OCI-LY7 (cell line): ENCODE measurements around the gene ZNF831. TPM values are rescaled to one million over a fixed set of nuclear protein-coding genes. Genes with fewer than 3 reads are reported as not detected.

Source experiments
- BruUV-seq: library from RNA; stranded (reverse); fragments of 400-500 nt; replicated peaks from 2 replicates; lab custom pipeline; 2021; lab: Mats Ljungman, UMichigan
- CTCF ChIA-PET: fragments of 300-600 bp; sonication (Branson Sonifier 250); formaldehyde crosslinking; loops from one replicate; lab custom pipeline; 2022; ENCODE audit warnings: antibody characterized with exemption; ENCODE audit not compliant: unreplicated experiment; lab: Charles Lee
- POLR2A ChIA-PET: fragments of 300-600 bp; sonication (Branson Sonifier 250); formaldehyde crosslinking; loops from one replicate; lab custom pipeline; 2022; ENCODE audit warnings: antibody characterized with exemption; lab: Charles Lee
- DNase-seq: peaks from one replicate; pipeline ENCODE4 v3.0.0-alpha.2; 2015; ENCODE audit warnings: low spot score
- H2AFZ ChIP-seq: fragments of 200-600 bp; sonication (generic), shearing (Covaris generic); 2 replicates; pipeline ENCODE4 v1.6.1; 2014; ENCODE audit warnings: mild to moderate bottlenecking, antibody characterized with exemption, low read length, moderate library complexity
- H3K27ac ChIP-seq: fragments of 200-600 bp; sonication (generic); 2 replicates; pipeline ENCODE4 v1.5.1; 2014; ENCODE audit warnings: mixed run types, low read depth, mild to moderate bottlenecking, moderate library complexity, low read length, inconsistent platforms; ENCODE audit not compliant: poor library complexity, severe bottlenecking
- H3K36me3 ChIP-seq: fragments of 200-600 bp; sonication (generic); 2 replicates; pipeline ENCODE4 v1.6.1; 2014; ENCODE audit warnings: mild to moderate bottlenecking, antibody characterized with exemption, low read length, moderate library complexity, mixed read lengths; ENCODE audit not compliant: insufficient read depth
- H3K4me1 ChIP-seq: fragments of 200-600 bp; sonication (generic); 2 replicates; pipeline ENCODE4 v1.5.1; 2014; ENCODE audit warnings: mild to moderate bottlenecking, low read length; ENCODE audit not compliant: insufficient read depth, poor library complexity, severe bottlenecking
- H3K4me2 ChIP-seq: fragments of 200-600 bp; sonication (generic); 2 replicates; pipeline ENCODE4 v1.6.1; 2014; ENCODE audit warnings: mild to moderate bottlenecking, low read length
- H3K4me3 ChIP-seq: fragments of 200-600 bp; sonication (generic); 2 replicates; pipeline ENCODE4 v1.5.1; 2014; ENCODE audit warnings: mild to moderate bottlenecking, low read depth, low read length; ENCODE audit not compliant: poor library complexity, severe bottlenecking
- H3K79me2 ChIP-seq: fragments of 200-600 bp; sonication (generic); 2 replicates; pipeline ENCODE4 v1.6.1; 2016; ENCODE audit warnings: low read depth, mild to moderate bottlenecking, low read length, moderate library complexity, mixed read lengths; ENCODE audit not compliant: insufficient read depth
- H3K9me2 ChIP-seq: fragments of 200-600 bp; sonication (generic); 2 replicates; pipeline ENCODE4 v1.6.1; 2016; ENCODE audit warnings: mild to moderate bottlenecking, low read length, mixed read lengths; ENCODE audit not compliant: insufficient read depth
- H3K9me3 ChIP-seq: fragments of 200-600 bp; sonication (generic); 2 replicates; pipeline ENCODE4 v1.6.1; 2014; ENCODE audit warnings: mild to moderate bottlenecking, mixed run types, low read length, mixed read lengths
- H4K20me1 ChIP-seq: fragments of 200-600 bp; sonication (generic); 2 replicates; pipeline ENCODE4 v1.6.1; 2014; ENCODE audit warnings: mild to moderate bottlenecking, antibody characterized with exemption, low read length, moderate library complexity, mixed read lengths; ENCODE audit not compliant: insufficient read depth
- CTCF ChIP-seq: fragments of 200-600 bp; sonication (generic); conservative IDR thresholded peaks from 2 replicates; pipeline ENCODE4 v1.5.1; 2014; ENCODE audit warnings: mild to moderate bottlenecking, antibody characterized with exemption, low read length, moderate library complexity, mixed read lengths
- EZH2phosphoT487 ChIP-seq: fragments of 200-600 bp; sonication (generic); IDR thresholded peaks from 2 replicates; pipeline ENCODE4 v1.6.1; 2018; ENCODE audit warnings: low read depth, borderline replicate concordance, mild to moderate bottlenecking, mixed run types, antibody characterized with exemption, low read length, moderate library complexity, mixed read lengths
- intact Hi-C: fragments of 100-400 bp; cut with micrococcal nuclease; formaldehyde crosslinking; loops from one replicate; pipeline ENCODE4 v1.10.0; 2022; ENCODE audit not compliant: unreplicated experiment
- total RNA-seq, 2 experiments: library from RNA; depleted of rRNA in 1 of 2; stranded (reverse); fragments of >200 nt in 1 of 2; shearing (Covaris generic) in 1 of 2; gene quantifications; 2 replicates each; pipeline ENCODE4 v1.2.3, GENCODE V29; 2014 to 2022

Gene ZNF831
- total RNA-seq, 2 experiments from 2014 or later = 5.9 to 6.3 TPM

GRCh38 chr20:59217794-59218280 is 54.2 kb downstream of the ZNF831 start:
- H3K4me3 ChIP-seq = no peak overlapping the region
- no peaks in the 10 kb centered on the region for H4K20me1 ChIP-seq
- CTCF ChIA-PET = no interaction called here
- peaks cover 3% of the 10 kb centered on the region; the same call in 1 of the 2 replicates for H3K36me3 ChIP-seq
- H3K4me1 ChIP-seq = no peaks in the 10 kb centered on the region
- POLR2A ChIA-PET = interaction anchor here (0.5 to 0.7 kb wide), 2 partner anchors 157 to 879 kb away, joined by 4 to 10 read pairs; no protein-coding TSS in a partner anchor
- intact Hi-C loops = no loop called here
- no peaks in the 10 kb centered on the region for H3K79me2 ChIP-seq
- no peak overlapping the region for H3K4me2 ChIP-seq
- H3K9me2 ChIP-seq = no peaks in the 10 kb centered on the region
- H3K9me3 ChIP-seq = no peaks in the 10 kb centered on the region
- H3K27ac ChIP-seq = no peak overlapping the region
- H2AFZ ChIP-seq = no peak overlapping the region
- no peak for TF ChIP-seq EZH2phosphoT487
- TF ChIP-seq CTCF = no peak
- DNase-seq = no peak
- no TSS peak for BruUV-seq

- Histone ChIP-seq H3K36me3 (peaks cover 3% of the 10 kb centered on the region; the same call in 1 of the 2 replicates), H3K4me1 (no peaks in the 10 kb centered on the region), H3K4me3 (no peak overlapping the region), H4K20me1 (no peaks in the 10 kb centered on the region), H3K9me2 (no peaks in the 10 kb centered on the region), H3K9me3 (no peaks in the 10 kb centered on the region), H3K27ac (no peak overlapping the region), H3K79me2 (no peaks in the 10 kb centered on the region), H3K4me2 (no peak overlapping the region), H2AFZ (no peak overlapping the region)
- POLR2A ChIA-PET = interaction anchor here (0.5 kb wide), 1 partner anchor 245 kb away, joined by 4 read pairs; no protein-coding TSS in a partner anchor
- no peak for TF ChIP-seq CTCF
- TF ChIP-seq EZH2phosphoT487 = no peak
- BruUV-seq = no TSS peak
- intact Hi-C loops = no loop called here
- no peak for DNase-seq
- CTCF ChIA-PET = no interaction called here
These were observed 55.6 kb downstream of the ZNF831 start for GRCh38 chr20:59219211-59219610.

- intact Hi-C loops = loop anchor here (10.0 kb wide), 1 partner anchor 185 kb away; no protein-coding TSS in a partner anchor
These were observed 56.5 kb downstream of the ZNF831 start for GRCh38 chr20:59220161-59220560.

More at GRCh38 chr20:59220161-59220560, 56.5 kb downstream of the ZNF831 start:
- H3K36me3 ChIP-seq = peaks cover 3% of the 10 kb centered on the region; the same call in 1 of the 2 replicates
- no peak for DNase-seq
- CTCF ChIA-PET = no interaction called here
- POLR2A ChIA-PET = no interaction called here
- no peaks in the 10 kb centered on the region for H3K9me2 ChIP-seq
- no peak overlapping the region for H3K27ac ChIP-seq
- H3K79me2 ChIP-seq = no peaks in the 10 kb centered on the region
- H3K4me3 ChIP-seq = no peak overlapping the region
- H3K4me1 ChIP-seq = no peaks in the 10 kb centered on the region
- H4K20me1 ChIP-seq = no peaks in the 10 kb centered on the region
- no peak overlapping the region for H2AFZ ChIP-seq
- H3K9me3 ChIP-seq = no peaks in the 10 kb centered on the region
- no TSS peak for BruUV-seq
- TF ChIP-seq CTCF = no peak
- TF ChIP-seq EZH2phosphoT487 = no peak
- no peak overlapping the region for H3K4me2 ChIP-seq
